H1 (cell line): ENCODE measurements around the gene SYP. TPM values are rescaled to one million over a fixed set of nuclear protein-coding genes. Genes with fewer than 3 reads are reported as not detected.

ENCODE experiments used
- ASH2L ChIP-seq: fragments of 200-600, 300-600 bp; sonication (generic); IDR thresholded peaks from one replicate; pipeline ENCODE4 v1.7.1; 2017; ENCODE audit warnings: low read length
- BACH1 ChIP-seq: IDR thresholded peaks from 2 replicates; pipeline ENCODE4 v1.6.1; 2012; ENCODE audit warnings: low read length, improper control_type of control experiment
- FOSL1 ChIP-seq: IDR thresholded peaks from 2 replicates; pipeline ENCODE4 v1.6.1; 2011; ENCODE audit warnings: mild to moderate bottlenecking, low read depth, low read length, moderate library complexity; ENCODE audit not compliant: insufficient read depth
- SIX5 ChIP-seq: IDR thresholded peaks from 2 replicates; pipeline ENCODE4 v1.6.1; 2011; ENCODE audit warnings: mild to moderate bottlenecking, low read depth, low read length
- polyA plus RNA-seq, 7 experiments: library from polyadenylated mRNA; depleted of rRNA in 3 of 7; stranded (reverse) in 5 of 7; unstranded in 2 of 7; fragments of >200 nt in 5 of 7; fragments of 200-250 nt in 2 of 7; gene quantifications; 1 replicate in 5 of 7; 2 replicates in 1 of 7; 4 replicates in 1 of 7; pipeline versions ENCODE4 v1.2.1 to v1.2.3, GENCODE V29; 2011 to 2013; ENCODE audit warnings: missing spikeins in 2 of 7, mixed read lengths in 2 of 7
- total RNA-seq: library from RNA; stranded (reverse); fragmentation: NEBNext Ultra II Directional; extraction: Animal tissue kit (Norgen Biotek cat#: 25700); gene quantifications from 2 replicates; pipeline ENCODE4 v1.2.1, GENCODE V29; 2021

Gene SYP
- total and polyA plus RNA-seq, 2 of the 8 experiments (the other 6 are each of a cell fraction or from before 2014, with no cell fraction given), result 4.3 to 10.8 TPM

- TF ChIP-seq BACH1 (no peak), ASH2L (no peak), SIX5 (no peak), FOSL1 (no peak)
- TF ChIP-seq, all 59 proteins: peak for 0
Measured at GRCh38 chrX:49160908-49161307, 39.1 kb downstream of the SYP start (continued).
